K562 (cell line): ENCODE measurements around the gene CMIP. TPM values are rescaled to one million over a fixed set of nuclear protein-coding genes. Genes with fewer than 3 reads are reported as not detected.

Experiments used
- ATF1 ChIP-seq, 2 experiments: fragments of 450-650 bp in 1 of 2; IDR thresholded peaks; 2 replicates each; pipeline ENCODE4 v1.6.1; 2016; ENCODE audit warnings: missing compliant biosample characterization in 1 of 2, missing genetic modification characterization in 1 of 2
- CEBPZ ChIP-seq: fragments of 150-350 bp; IDR thresholded peaks from 2 replicates; pipeline ENCODE4 v1.6.1; 2014; ENCODE audit warnings: low read depth, mild to moderate bottlenecking, low read length, borderline replicate concordance
- E2F8 ChIP-seq: fragments of 450-650 bp; IDR thresholded peaks from 2 replicates; pipeline ENCODE4 v1.7.1; 2018; ENCODE audit warnings: mild to moderate bottlenecking, low read depth; ENCODE audit not compliant: partially characterized antibody
- KHSRP ChIP-seq: fragments of 450-650 bp; IDR thresholded peaks from 2 replicates; pipeline ENCODE4 v1.6.1; 2017
- MAFF ChIP-seq: IDR thresholded peaks from 2 replicates; pipeline ENCODE4 v1.6.1; 2012; ENCODE audit warnings: low read length, improper control_type of control experiment
- MAFK ChIP-seq: IDR thresholded peaks from 2 replicates; pipeline ENCODE4 v1.6.1; 2011; ENCODE audit warnings: low read length, improper control_type of control experiment
- MECOM ChIP-seq: fragments of 250-450 bp; sonication (Bioruptor Pico); IDR thresholded peaks from 2 replicates; pipeline ENCODE4 v1.8.0; 2022; ENCODE audit warnings: inconsistent platforms
- MIER1 ChIP-seq: fragments of 450-650 bp; IDR thresholded peaks from 2 replicates; pipeline ENCODE4 v1.6.1; 2016; ENCODE audit warnings: antibody characterized with exemption, mild to moderate bottlenecking, low read depth
- NUFIP1 ChIP-seq: fragments of 450-650 bp; IDR thresholded peaks from 2 replicates; pipeline ENCODE4 v1.6.1; 2018; ENCODE audit not compliant: partially characterized antibody
- PML ChIP-seq: IDR thresholded peaks from 2 replicates; pipeline ENCODE4 v1.6.1; 2012; ENCODE audit warnings: low read length, inconsistent platforms
- PTBP1 ChIP-seq: fragments of 200-400 bp; formaldehyde crosslinking; IDR thresholded peaks from 2 replicates; pipeline ENCODE4 v1.6.1; 2017; ENCODE audit warnings: low read depth, low read length
- RFX1 ChIP-seq: fragments of 450-650 bp; IDR thresholded peaks from 2 replicates; pipeline ENCODE4 v1.6.1; 2016; ENCODE audit warnings: mild to moderate bottlenecking, moderate library complexity
- TAF9B ChIP-seq: fragments of 450-650 bp; IDR thresholded peaks from 2 replicates; pipeline ENCODE4 v1.6.1; 2018; ENCODE audit warnings: mild to moderate bottlenecking; ENCODE audit not compliant: partially characterized antibody
- THRA ChIP-seq: fragments of 450-650 bp; IDR thresholded peaks from 2 replicates; pipeline ENCODE4 v1.6.1; 2017; ENCODE audit warnings: mild to moderate bottlenecking, moderate library complexity
- ZBTB11 ChIP-seq, 3 experiments: fragments of 200-800 bp in 1 of 3; fragments of 250-450 bp in 1 of 3; fragments of 450-650 bp in 1 of 3; sonication (Bioruptor Pico) in 1 of 3; sonication (Bioruptor generic) in 1 of 3; formaldehyde crosslinking in 1 of 3; IDR thresholded peaks; 2 replicates each; pipeline versions ENCODE4 v1.6.1 to v1.8.0; 2016 to 2022; ENCODE audit warnings: mild to moderate bottlenecking in 2 of 3, missing genetic modification characterization in 2 of 3, missing compliant biosample characterization in 1 of 3, moderate library complexity in 1 of 3
- ZC3H8 ChIP-seq: fragments of 450-650 bp; IDR thresholded peaks from 2 replicates; pipeline ENCODE4 v1.6.1; 2017
- ZNF184 ChIP-seq: sonication (generic); formaldehyde crosslinking; IDR thresholded peaks from 2 replicates; pipeline ENCODE4 v1.5.0; 2020; ENCODE audit warnings: missing genetic modification reagents
- ZNF253 ChIP-seq: fragments of 250-450 bp; sonication (Bioruptor Pico); conservative IDR thresholded peaks from 2 replicates; pipeline ENCODE4 v1.6.1; 2021; ENCODE audit warnings: mild to moderate bottlenecking
- polyA plus RNA-seq, 8 experiments: library from polyadenylated mRNA; depleted of rRNA in 4 of 8; stranded (reverse) in 5 of 8; unstranded in 3 of 8; fragments of >200 nt; fragmentation: Nextera tagmentation in 2 of 8; fragmentation: Illumina TruSeq in 1 of 8; extraction: Ambion mirVana in 2 of 8; extraction: Trizol in 1 of 8; gene quantifications; 2 replicates each; pipeline versions ENCODE4 v1.2.1 to v1.2.3, GENCODE V29; 2011 to 2014; ENCODE audit warnings: inconsistent platforms in 1 of 8, missing spikeins in 1 of 8
- total RNA-seq, 7 experiments: library from RNA; depleted of rRNA in 6 of 7; stranded (reverse); fragments of >200 nt in 6 of 7; fragmentation: Illumina TruSeq in 2 of 7; extraction: Trizol in 2 of 7; gene quantifications; 2 replicates each; pipeline versions ENCODE4 v1.2.1 to v1.2.3, GENCODE V29; 2011 to 2021; ENCODE audit warnings: low replicate concordance in 1 of 7

CMIP gene
- total and polyA plus RNA-seq, 9 of the 15 experiments (the other 6 are each of a cell fraction or from before 2014, with no cell fraction given), result 0.94 to 82.5 (median 10.3) TPM

- TF ChIP-seq CEBPZ (no peak), ATF1 (CRISPR knock-in tag; IDR thresholded peaks at IDR 0.05) (no peak), ATF1 (tag; IDR thresholded peaks at IDR 0.05) (no peak), E2F8 (no peak), RFX1 (no peak), ZNF184 (CRISPR knock-in tag) (no peak), PTBP1 (no peak; the same call in 1 of the 2 replicates), ZBTB11 (CRISPR knock-in tag; IDR thresholded peaks at IDR 0.05) (no peak), MIER1 (no peak), NUFIP1 (no peak), ZC3H8 (no peak), TAF9B (no peak), MECOM (CRISPR knock-in tag) (no peak), ZNF253 (no peak), MAFK (no peak), KHSRP (no peak), MAFF (no peak), PML (no peak), THRA (no peak)
Observed at GRCh38 chr16:81482329-81483063, 37.9 kb downstream of the CMIP start (continued).
